ENCODE results near the gene UBE3C. TPM values are rescaled to one million over a fixed set of nuclear protein-coding genes. Genes with fewer than 3 reads are reported as not detected.
A peak's percentile ranks its signal among the peaks of the same experiment; 100 is the strongest.

Gene UBE3C
- total RNA-seq, 1 experiment from 2014 or later = 74.6 TPM

GRCh38 chr7:157281221-157281998, 142.7 kb downstream of the UBE3C start:
- Histone ChIP-seq H3K36me3 (no peaks in the 10 kb centered on the region), H3K9me3 (no peaks in the 10 kb centered on the region), H3K27me3 (no peaks in the 10 kb centered on the region), H3K4me3 (no peak overlapping the region)
- DNase-seq = no peak

GRCh38 chr7:157282141-157282801, 143.5 kb downstream of the UBE3C start:
- Histone ChIP-seq H3K27me3 (no peaks in the 10 kb centered on the region), H3K9me3 (no peaks in the 10 kb centered on the region), H3K36me3 (no peaks in the 10 kb centered on the region), H3K4me3 (no peak overlapping the region)
- no peak for DNase-seq

DNA sequence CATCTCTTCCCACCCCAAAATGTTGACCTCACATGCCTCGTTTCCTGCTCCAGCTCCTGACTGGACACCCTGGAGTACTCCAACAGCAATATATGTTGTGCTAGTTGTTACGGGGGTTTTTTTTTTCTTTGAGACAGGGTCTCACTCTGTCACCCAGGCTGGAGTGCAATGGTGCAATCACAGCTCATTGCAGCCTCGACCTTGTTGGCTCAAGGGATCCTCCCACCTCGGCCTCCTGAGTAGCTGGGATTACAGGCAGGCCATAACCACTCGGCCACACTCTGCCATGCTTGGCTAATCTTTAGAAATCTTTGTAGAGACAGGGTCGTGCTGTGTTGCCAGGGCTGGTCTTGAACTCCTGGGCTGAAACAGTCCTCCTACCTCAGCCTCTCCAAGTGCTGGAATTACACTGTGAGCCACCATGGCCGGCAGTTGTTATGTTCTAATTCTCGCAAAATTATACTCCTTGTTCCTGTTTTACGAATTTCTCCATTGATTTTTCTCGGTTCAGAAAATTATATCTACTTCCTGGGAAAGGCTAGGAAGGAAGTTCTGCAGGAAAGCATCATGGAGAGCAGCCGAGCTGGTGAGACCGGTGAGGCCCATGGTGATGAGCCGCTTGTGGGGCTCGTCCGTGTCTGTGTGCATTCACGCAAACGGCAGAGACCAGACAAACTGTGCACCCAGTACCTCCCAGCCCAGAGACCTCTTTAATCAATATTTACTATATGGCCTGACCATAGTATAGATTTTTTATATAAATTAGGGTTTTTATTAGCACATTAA, 145.7 kb downstream of the UBE3C start:
- H3K27me3 ChIP-seq = no peaks in the 10 kb centered on the region
- DNase-seq = no peak
- no peaks in the 10 kb centered on the region for H3K36me3 ChIP-seq
- no peaks in the 10 kb centered on the region for H3K9me3 ChIP-seq
- no peak overlapping the region for H3K4me3 ChIP-seq

DNA sequence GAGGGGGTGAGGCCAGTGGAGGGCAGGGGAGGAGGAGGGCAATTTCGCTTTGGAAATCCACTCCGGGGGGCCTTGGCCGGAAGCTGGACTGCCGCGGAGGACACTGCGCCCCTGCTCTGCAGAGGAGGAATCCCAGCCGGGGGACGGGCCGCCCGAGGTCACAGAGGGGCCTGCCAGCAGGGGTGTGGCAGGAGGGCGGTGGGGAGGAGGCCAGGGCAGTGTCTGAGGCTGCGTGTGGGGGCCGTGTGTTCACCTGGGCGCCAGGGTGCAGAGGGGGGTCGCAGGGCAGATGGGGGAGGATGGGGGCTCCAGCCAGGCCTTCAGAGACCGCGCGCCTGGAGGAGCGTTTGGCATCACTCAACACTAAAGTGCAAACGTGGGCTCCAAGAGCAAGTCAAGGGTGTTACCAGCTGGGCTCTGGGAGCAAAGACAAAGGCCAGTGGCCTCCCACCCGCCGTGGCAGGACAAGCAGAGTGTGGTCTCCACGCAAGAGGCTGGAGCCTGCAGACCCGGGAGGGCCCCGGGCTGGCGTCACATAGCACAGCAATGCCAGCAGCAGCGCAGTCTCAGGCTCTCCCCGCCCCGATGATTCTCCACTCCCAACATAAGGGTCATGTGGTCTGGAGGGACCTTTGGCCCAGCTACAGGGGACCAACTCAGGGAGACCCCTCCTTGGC, 152.8 kb downstream of the UBE3C start:
- no peaks in the 10 kb centered on the region for H3K36me3 ChIP-seq
- H3K4me3 ChIP-seq = no peak overlapping the region
- H3K27me3 ChIP-seq = no peaks in the 10 kb centered on the region
- no peak for DNase-seq
- no peaks in the 10 kb centered on the region for H3K9me3 ChIP-seq

DNA sequence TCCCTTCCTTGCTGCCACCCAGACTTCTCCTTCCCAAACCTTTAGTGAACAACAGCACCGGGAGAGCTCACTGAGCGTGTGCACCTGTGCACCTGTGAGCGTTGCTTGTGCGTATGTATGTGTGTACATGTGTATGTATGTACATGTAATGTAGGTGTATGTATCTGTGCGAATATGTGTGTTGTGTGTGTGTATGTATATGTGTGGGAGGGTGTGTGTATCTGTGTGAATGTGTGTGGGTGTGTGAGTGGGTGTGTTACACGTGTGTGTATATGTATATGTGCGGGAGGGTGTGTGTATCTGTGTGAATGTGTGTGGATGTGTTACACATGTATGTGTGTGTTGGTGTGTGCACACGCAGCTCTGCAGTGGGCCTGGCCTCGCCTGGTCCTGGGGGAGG, 153.5 kb downstream of the UBE3C start:
- H3K4me3 ChIP-seq = no peak overlapping the region
- H3K36me3 ChIP-seq = no peaks in the 10 kb centered on the region
- no peak for DNase-seq
- no peaks in the 10 kb centered on the region for H3K27me3 ChIP-seq
- no peaks in the 10 kb centered on the region for H3K9me3 ChIP-seq

DNA sequence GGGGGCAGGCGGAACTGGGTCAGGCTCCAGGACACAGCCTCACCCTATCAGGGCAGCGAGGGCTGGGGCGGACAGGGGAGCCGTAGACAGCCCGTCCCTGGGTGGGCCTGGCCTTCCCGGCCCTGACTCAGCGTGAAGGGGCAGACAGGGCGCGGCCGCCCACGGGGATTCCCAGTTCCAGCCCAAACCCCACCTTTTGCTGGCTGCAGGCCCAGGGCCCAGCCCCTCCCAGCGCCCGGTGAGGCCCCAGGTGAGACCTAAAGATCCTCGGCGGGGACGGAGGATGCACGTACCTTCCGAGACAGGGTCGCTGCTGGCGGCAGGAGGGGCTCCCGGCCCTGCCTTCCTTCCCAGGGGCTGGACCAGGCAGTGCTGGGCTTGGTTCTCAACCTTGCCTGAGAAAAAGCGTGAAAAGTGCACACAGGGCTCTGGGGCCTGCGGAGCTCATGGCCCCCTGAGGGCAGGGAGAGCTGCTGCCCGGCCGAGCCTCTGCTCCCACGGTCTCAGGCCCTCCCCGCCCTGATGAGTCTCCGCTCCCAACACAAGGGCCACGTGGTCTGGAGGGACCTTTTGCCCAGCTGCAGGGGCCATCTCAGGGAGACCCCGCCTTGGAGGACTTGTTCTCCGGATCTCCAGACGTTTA, 154.2 kb downstream of the UBE3C start:
- Histone ChIP-seq H3K27me3 (no peaks in the 10 kb centered on the region), H3K36me3 (no peaks in the 10 kb centered on the region), H3K9me3 (no peaks in the 10 kb centered on the region), H3K4me3 (no peak overlapping the region)
- no peak for DNase-seq

GRCh38 chr7:157293413-157293788, 154.7 kb downstream of the UBE3C start:
- H3K27me3 ChIP-seq = no peaks in the 10 kb centered on the region
- no peaks in the 10 kb centered on the region for H3K36me3 ChIP-seq
- no peak overlapping the region for H3K4me3 ChIP-seq
- DNase-seq = no peak
- no peaks in the 10 kb centered on the region for H3K9me3 ChIP-seq

GRCh38 chr7:157294773-157295172, 156.0 kb downstream of the UBE3C start:
- no peaks in the 10 kb centered on the region for H3K27me3 ChIP-seq
- no peak for DNase-seq
- H3K9me3 ChIP-seq = no peaks in the 10 kb centered on the region
- no peaks in the 10 kb centered on the region for H3K36me3 ChIP-seq
- no peak overlapping the region for H3K4me3 ChIP-seq

DNA sequence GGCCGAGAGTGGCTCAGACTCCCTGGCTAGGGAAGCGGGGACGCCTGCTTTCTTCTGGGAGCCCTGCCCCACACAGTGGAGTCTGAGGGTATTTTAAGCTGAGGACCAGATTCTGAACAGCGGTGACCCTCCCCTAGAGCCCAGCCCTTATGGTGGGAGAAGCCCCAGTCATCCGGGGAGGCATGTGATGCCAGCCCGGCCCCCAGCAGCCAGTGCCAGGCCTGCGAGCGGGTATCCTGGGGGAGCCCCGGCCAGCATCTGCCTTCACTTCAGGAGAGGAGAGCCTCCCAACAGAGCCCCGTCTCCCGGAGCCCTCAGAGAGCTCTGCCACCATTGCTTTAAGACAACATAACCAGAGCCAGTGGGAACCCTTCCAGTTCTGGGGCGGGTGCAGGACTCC, 156.6 kb downstream of the UBE3C start:
- no peak for DNase-seq
- Histone ChIP-seq H3K36me3 (no peaks in the 10 kb centered on the region), H3K4me3 (no peak overlapping the region), H3K9me3 (no peaks in the 10 kb centered on the region), H3K27me3 (no peaks in the 10 kb centered on the region)

DNA sequence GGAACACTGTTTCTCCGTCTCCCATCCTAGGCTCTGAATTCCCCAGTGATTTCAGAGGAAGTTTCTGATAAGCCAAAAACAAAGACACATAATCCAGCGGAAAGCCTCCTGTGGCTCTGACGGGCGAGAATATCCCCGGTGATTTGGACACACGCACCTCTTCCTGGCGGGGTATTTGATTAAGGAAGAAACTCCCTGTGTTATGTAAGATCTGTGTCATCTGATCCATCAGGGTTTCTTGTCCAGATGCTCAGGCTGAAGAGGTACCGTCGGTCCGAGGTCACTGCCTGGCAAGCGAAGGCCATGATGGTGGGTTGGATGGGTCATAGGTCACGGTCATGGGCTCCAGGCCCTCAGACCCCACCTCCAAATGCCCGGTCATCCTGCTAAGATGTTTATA, 158.5 kb downstream of the UBE3C start:
- H3K4me3 ChIP-seq = no peak overlapping the region
- H3K9me3 ChIP-seq = no peaks in the 10 kb centered on the region
- DNase-seq = no peak
- no peaks in the 10 kb centered on the region for H3K27me3 ChIP-seq
- no peaks in the 10 kb centered on the region for H3K36me3 ChIP-seq

GRCh38 chr7:157299317-157299612, 160.5 kb downstream of the UBE3C start:
- no peak for DNase-seq
- no peaks in the 10 kb centered on the region for H3K36me3 ChIP-seq
- no peaks in the 10 kb centered on the region for H3K9me3 ChIP-seq
- H3K4me3 ChIP-seq = no peak overlapping the region
- no peaks in the 10 kb centered on the region for H3K27me3 ChIP-seq

- H3K9me3 ChIP-seq = no peaks in the 10 kb centered on the region
- H3K36me3 ChIP-seq = no peaks in the 10 kb centered on the region
- peak; percentile 41 for DNase-seq
- H3K27me3 ChIP-seq = no peaks in the 10 kb centered on the region
- no peak overlapping the region for H3K4me3 ChIP-seq
These were observed 161.1 kb downstream of the UBE3C start for GRCh38 chr7:157299613-157300368.

DNA sequence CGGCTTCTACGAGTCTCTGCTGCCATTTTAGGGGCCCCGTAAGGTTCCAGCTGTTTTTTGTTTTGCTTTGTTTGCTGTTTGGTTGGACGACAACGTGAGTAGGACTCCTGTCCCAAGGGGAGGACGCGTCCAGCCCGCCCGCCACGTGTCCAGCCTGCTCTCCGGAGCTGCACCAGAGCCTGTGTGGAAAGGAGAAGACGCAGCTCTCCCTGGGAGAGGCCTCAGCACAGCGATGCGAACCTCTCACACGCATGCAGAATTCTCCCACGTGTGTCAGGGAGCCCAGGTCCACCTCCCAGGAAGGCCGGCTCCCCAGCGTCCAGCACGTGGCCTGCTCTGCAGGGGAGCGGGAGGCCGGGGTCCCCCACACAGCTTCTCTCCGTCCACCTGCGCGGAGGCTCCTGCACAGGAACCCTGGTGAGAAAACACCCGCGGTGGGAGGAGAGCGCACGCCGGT, 161.7 kb downstream of the UBE3C start:
- Histone ChIP-seq H3K27me3 (no peaks in the 10 kb centered on the region), H3K36me3 (no peaks in the 10 kb centered on the region)
- no peak for DNase-seq

DNA sequence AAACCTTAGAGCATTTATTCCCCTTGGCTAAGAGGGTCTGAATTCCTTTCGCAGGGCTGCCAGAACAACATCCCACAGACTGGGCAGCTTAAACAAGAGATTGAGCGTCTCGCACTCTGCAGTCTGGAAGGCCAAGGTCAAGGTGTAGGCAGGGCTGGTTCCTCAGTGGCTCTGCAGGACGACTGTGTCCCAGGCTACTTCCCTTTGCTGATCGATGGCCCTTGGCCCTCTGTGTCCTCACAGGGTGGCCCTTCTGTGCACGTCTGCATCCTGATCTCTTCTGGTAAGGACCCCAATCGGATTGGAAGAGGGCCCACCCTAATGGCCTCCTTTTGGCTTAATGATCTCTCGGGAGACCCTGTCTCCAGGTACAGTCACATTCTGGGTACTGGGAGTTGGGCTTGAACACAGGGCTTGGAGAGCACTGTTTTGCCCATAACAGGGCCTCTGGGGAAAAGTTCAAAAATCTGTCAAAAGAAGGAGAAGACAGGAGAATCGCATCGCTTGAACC, 162.9 kb downstream of the UBE3C start:
- Histone ChIP-seq H3K4me3 (no peak overlapping the region), H3K9me3 (no peaks in the 10 kb centered on the region), H3K27me3 (no peaks in the 10 kb centered on the region), H3K36me3 (no peaks in the 10 kb centered on the region)
- DNase-seq = no peak

More for the DNA sequence above, 161.7 kb downstream of the UBE3C start:
- Histone ChIP-seq H3K9me3 (no peaks in the 10 kb centered on the region), H3K4me3 (no peak overlapping the region)

DNA sequence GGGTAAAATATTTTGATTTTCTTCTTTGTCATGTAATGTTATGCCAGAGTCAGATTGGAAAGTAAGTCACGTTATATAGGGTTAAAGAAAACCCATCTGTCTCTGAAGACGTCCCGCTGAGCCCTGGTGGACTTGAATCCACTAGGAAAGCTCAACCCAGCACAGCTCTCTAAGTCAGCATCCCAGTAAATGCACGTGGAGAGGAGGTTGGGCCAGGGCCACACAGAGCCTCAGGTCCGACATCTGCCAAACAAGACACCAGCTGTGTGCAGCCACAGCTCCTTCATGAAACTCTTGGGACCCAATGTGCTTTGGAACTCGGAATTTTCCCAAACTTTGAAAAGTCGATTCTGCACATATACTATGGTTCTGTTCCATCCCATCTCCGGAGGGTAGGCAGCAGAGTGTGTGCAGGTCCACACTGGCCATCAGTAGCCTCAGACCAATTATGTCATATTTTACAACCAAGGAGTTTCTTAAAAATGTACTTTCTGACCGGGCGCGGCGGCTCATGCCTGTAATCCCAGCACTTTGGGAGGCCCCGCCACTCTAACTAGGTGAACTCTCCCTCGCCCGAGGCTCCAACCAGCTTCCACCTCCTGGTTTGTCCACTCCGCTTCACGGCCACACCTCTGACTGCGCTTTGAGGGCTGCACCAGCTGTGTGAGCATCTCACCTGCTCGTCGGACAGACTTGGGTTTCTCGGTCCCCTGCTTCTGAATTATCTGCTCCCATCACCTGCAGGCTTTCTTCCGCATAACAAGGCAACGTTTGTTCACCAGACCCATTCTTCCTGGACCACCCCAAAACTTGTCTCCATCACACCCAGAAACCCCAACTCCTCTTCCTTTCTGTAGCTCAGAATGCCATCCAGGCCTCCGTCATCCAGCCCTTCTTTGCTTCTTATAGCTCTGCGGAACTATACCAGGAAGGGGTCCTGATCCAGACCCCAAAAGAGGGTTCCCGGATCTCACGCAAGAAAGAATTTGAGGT, 168.4 kb downstream of the UBE3C start:
- H3K27me3 ChIP-seq = no peaks in the 10 kb centered on the region
- no peak for DNase-seq
- no peaks in the 10 kb centered on the region for H3K9me3 ChIP-seq
- no peak overlapping the region for H3K4me3 ChIP-seq
- H3K36me3 ChIP-seq = no peaks in the 10 kb centered on the region

Measured in MG63 (cell line).